HG03159 (cell line): Measurements from ENCODE around the gene TRIP11.

Experiments used
- ATAC-seq: cut with Tn5 transposase; IDR thresholded peaks from one replicate; pipeline ENCODE4 v1.9.1; 2021; ENCODE audit warnings: mild to moderate bottlenecking, moderate library complexity; ENCODE audit not compliant: unreplicated experiment

TRIP11 gene

DNA sequence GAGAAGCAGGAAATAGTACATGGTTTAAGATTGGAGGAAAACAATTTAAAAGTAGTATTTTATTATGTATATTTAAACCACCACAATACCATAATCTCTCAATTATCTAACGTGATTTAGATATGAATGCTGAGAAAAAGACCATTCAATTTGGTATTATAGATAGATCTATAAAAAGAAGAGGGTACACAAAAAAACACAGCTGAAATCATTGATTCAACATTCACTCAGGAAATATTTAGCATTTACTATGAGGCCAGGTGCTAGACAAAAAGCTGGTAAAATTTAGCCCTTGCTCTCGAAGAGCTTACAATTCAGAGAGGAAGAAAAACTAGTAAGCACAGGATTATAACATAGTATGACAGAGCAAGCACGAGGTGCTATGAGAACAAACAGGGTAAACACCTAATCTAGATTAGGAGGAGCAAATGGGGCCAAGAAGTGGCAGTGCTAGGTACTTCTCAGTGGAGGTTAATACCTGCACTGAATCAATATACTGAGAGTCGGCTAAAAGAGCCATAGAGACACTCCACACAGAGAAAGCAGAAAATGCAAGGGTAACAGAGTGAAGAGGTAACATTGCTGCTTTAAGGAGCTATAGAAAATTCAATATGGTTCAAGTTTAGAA is 27.6 kb downstream of the TRIP11 start:
- no peak for ATAC-seq

DNA sequence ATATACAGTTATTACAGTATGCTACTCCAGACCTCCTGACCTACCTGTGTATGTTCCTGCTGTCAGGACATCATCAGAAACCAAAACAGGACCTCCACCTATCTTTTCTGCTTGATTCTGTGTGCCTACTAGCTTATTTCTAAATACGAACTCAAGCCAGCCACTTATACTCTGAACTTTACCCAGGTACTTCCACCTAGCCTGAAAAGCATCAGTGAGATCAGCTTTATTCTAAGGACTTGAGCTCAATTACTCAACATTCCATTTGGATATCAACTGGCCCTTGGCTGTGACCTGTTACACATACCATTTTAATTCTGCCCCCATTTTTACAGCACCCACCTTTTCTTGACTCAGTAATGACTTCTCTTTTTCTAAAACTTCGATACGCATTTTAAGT is 29.2 kb downstream of the TRIP11 start:
- ATAC-seq, result no peak

DNA sequence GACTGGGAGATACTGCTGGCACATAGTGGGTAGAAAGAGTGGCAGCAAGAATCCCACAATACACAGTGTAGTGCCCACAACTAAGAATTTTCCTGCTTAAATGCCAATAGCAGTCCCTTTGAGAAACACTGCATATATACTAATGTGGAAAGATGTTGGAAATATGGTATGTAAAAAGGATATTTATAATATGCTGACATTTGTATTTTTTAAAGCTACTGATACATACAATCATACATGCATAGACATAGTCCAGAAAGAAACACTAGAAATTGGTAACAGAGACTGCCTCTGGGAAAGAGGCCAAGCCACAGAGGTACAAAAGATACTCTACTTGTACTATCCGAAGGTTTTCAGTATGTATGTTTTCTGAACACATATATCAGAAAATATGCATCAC is 30.3 kb downstream of the TRIP11 start:
- ATAC-seq, result no peak

DNA sequence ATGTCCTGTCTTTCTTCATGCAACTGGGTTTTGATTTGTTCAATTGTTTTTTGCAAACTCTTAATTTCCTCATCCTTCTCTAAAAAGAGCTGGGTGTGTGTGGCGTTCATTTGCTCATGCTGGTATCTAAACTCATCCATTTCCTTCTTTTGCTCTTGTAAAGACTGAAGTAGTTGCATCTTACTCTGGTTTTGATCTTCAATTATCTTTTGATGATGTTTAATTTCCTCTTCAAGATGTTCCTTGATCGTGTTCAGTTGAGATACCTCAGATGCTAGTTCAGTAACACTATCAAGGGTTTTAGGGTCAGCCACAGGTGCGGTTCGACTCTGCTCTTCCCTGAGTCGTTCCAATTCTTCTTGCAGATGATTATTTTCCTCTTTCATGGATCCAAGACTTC is 34.8 kb downstream of the TRIP11 start:
- ATAC-seq, result no peak

DNA sequence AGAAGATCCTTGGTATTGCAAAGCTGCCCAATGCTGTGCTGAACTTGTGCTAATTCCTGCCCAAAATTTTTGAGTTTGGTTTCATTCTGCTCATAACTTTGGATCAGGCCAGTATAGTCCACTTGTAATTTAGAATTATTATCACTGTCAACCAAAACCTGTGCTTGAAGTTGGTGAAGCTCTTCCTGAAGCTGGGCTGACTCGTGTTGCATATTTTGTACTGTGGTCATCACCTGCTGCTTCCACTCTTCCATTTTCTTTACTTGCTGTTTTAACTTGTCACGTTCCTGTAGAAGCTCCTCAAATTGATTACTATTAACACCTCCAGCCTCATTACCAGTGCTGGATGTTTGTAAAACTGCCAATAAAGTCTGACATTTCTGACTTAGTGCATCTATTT is 35.8 kb downstream of the TRIP11 start:
- ATAC-seq, result no peak

DNA sequence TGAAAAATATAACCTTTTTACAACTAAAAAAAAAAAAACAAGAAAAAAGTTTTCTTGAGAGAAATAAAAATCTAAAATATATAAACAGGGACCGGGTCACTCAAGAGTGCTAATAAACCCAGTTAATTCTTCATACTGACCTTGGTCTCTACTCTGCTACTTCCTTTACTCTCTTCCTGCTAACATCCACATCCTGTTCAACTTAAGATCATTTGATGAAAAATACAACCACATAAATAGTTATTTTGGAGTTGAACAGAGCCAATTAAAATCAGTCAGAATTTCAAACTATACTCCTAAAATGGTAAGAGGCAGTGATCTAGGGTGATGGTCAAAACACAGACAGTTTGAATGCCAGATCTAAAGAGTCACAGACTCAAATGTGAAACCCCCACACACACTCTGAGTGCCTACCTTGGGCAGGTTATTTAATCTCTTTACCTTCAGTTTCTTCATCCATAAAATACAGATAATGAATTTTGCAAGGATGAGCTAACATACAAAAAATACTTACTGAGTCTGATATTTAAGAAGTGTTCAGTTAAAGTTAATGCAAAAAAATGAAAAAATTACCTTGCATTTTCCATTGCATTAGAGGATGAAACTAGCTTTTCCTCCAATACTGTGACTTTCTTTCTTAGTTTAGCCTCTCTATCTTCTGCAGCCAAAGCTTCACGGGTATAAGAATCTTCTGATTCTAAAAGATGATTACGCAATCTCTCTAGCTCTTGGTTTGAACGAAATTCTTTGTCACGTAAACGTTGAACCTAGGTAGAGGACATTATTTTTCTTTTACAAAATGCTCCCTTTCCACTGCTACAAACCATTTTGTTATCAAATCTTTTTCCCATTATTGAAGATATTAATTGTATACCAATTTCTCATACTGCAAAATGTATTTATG is 40.9 kb downstream of the TRIP11 start:
- ATAC-seq, result no peak

DNA sequence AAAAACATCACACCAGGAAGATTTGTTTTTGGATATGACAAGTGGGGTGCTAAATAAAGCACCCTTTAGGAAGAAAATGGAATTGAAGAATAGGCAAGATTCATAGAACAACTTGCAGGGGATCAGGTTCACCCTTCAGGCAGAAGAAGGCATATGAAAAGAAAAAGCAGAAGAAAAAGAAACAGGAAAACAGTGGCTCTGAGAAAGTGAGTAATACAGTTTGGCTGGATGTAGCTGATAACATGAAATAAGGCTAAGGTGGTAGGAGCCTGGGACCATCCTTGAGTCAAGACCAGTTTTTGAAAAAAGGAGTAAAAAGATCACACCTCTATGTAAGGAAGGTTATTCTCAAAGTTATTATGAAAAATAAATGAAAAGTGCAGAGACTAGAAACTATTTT is 42.4 kb downstream of the TRIP11 start:
- ATAC-seq, result no peak

DNA sequence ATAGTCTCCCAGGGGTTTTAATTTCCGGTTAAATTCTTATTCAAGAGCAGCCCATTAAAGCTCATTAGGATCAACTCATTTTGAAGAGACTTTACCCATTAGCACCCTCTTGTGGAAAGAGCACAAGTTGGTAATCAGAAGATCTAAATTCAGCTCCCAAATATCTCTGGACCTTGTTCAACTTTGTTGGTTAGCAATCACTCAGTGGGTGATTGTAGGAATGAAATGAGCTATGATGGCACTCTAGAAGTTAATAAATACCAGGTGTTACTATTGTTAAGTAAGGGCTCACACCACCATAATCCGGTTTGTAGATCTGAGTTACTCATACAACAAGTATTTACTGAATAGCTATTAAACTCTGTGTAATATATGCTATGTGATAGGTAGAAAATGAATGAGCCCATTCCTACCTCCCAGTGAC is 42.9 kb downstream of the TRIP11 start:
- ATAC-seq, result no peak

DNA sequence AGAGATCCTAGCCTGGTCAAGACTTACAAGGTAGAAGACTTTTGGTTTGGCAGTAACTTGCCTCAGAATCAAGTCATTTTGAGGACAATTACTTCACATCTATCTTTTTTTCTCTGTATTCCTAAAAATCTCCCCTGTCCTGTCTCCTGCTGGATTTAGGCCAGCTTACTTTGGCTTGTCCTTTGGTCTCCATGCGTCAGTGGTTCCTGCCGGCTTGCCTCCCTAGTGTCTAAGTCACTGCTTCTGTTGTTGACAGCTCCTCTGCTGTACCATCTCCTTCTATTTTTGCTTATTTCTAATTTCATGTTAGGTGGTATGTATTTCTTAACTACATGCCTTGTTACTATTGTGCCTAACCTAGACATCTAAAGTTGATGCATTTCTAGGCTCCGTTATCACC is 52.7 kb downstream of the TRIP11 start:
- ATAC-seq, result no peak

DNA sequence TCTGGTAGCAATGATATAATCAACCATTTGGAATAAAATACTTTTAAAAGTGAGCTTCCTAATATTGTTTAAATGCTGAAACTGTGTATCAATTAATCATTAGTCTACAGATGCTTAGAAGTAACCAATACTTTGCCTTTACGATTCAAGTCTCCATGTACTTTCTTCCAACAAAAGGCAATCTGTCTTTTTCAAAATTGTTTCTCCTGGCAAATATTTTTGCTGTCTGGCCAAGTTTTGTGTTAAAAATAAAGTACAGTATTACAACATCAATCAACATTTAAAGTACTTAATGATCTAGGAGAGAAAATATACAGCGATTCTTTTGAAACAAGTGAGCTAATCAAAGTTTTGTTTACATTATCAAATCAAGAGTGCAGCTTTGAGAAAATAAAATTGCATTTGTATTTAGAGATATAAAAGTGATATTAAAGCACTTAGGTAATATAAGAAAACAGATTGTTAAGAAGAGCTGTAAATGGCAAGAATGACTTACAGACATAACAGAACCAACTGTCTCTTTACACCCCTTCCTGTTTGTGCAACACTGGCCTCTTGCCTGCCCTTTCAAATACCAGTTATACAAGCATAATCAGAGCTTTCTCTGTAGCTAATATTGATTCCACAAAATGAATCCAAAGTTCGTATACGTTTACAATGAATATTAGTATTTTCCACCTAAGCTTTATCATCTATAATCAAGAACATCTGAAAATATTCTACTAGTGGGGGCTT is 54.2 kb downstream of the TRIP11 start:
- ATAC-seq, result no peak

DNA sequence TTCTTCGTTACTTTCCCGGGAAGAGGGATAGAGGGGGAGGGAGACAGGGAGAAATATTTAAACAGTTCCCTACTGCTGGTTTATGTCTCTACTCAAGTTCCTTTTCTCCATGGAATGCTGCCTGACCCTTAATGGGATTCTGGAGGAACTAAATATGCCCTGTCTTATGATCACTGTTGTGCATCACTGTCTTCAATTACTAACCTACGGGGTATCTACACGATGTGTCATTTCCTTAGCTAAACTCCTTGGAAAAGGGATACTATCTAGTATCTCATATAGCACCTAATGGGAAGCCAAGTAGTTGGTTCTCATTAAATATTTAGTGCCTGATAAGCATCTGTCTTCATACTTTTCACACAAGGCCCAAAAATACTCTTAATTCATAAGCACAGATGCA is 54.9 kb downstream of the TRIP11 start:
- ATAC-seq, result no peak

DNA sequence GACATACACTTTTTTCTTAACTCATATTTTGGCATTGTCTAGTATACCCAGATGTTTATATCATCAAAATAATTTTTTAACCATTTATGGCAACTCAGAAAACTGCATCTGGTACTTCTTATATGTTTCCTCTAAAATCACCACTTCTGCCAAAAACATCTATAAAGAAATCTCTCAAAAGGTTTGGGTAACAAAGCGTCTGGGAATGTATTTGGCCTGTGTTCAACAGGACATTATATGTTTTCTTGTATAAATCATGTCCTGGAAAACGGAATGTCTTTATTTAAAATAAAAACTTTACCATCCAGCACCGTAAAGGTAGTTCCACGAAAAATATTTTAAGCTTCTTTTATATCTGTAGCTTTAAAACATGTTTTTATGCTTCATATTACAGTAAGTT is 56.3 kb downstream of the TRIP11 start:
- ATAC-seq, result no peak

DNA sequence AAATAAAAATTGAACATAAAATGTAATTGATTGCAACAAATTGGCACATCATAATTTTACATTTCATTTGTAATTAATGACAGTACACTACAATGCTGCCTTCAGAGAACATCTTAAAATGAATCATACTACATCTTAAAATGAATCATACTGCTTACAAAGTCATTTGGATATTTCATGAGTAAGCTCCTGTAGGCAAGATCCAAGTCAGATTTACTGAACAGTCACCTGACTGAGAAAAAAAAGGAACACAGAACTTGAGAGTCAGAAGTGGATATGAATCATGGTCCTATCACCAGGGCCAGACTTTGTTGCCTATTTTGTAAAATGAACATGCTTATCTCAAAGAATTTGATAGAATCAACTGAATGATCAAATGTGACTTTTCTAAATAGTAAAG is 59.7 kb downstream of the TRIP11 start:
- peak; percentile 63 for ATAC-seq

DNA sequence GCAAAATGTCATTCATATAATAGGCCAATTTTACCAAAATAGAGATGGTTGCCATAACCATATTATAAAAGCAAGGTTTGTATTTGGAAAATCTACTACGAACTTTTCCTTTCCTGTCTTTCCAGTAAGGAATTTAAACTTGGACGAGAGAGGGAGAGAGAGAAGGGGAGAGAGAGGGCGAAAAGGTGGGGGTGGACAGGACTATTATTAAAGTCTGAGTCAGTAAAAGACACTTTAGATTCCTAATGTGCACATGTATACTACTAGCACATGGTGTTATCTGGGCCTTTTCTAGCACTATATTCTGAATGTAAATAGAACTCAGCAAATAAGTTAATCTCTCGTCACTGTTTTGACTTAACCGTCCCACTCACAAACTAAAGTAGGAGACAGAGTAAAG is 62.0 kb downstream of the TRIP11 start:
- ATAC-seq, result no peak

DNA sequence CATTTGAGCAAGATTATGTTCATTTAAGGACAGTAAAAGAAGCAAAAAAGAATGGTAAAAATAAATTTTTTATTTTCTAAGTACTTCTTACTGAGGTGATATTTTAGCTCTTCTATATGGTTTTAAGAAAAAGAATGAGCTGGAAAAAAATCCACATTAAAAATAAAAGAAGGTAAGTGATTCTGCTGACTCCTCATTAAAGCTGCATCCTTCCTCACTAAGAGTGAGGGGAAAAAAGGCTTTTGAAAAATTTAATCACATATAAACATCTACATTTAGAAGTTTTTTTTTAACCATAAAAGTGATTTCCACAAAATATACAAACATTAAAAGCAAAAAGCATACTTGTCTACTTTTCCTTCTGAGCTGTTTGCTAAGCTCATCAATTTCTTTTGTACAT is 64.1 kb downstream of the TRIP11 start:
- ATAC-seq, result no peak

DNA sequence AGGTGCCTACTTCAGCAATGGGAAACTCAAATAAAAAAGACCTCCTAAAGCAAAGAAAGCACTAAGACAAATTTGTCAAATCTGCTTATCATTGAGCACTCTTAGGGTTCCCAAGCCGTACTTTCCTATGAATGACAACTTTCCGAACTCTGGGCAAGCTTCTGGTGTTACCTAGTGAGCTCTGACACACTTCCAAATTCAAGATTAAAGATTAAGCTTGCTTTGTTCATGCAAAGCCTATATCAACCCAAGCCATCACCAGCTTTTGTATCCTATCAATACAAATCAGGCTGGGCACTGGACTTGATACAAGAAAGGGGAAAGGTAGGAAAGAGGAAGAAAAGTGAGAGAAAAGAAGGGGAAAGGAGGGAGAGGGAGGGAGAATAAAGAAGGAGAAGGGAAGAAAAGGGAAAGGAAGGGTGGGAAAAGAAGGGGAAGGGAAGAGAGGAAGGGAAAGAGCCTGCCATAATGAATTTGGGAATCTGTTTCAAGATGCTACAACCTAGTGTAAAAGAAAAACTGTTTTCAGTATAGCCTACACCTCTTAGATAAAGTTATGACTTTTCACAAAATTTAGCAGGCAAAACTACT is 68.6 kb downstream of the TRIP11 start:
- no peak for ATAC-seq

DNA sequence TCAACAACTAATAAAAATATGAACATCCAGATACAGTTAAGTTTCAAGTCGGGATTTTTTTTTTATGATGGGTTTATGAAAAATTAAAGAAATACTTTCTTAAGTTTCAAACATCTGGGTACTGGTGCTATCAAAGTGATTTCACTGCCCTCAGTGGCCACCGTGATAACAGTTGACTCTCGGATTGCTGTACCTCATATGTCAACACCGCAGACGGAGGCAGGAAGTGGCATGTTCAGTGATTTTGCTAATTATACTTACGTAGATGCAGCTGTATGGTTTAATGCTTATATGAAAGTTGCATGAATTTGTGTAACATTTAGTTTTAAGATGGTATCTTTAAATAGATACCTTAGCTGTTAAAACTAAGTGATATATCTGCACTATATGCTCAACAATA is 71.6 kb downstream of the TRIP11 start:
- no peak for ATAC-seq

DNA sequence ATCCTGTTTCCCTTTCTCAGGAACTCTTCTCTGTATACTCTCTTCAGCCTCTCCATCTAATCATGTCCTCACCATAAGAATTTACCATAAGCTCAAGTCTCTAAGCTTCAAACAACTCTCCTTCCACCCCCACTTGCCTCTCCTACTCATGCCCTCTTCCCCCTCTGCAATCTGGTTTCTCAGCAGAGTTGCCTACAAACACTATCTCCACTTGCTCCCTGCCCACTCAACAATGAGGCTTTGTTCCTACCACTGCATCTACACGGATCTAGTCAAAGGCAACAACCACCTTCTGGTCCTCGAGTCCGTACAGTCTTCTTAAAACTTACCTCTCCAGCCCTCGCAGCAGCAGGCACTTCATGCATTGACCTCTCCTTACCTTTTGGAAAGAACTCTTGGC is 75.1 kb downstream of the TRIP11 start:
- ATAC-seq, result no peak

DNA sequence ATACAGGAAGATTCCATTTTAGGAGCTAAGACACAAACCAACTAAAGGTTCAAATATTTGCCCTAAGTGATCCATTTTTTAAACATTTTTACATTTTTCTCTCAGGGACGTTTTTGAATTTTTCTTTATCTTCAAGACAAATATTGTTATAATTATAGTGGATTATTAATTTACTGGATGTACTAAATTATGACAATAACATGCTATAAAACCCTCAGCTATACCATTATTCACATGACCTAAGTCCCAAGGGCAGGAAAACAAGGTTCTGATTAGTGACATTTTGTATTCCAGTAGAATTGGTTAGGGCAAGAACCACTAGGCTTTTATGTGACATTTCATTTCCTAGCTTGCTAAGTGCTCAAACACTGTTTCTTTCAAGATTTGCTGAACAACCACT is 75.8 kb downstream of the TRIP11 start:
- no peak for ATAC-seq

DNA sequence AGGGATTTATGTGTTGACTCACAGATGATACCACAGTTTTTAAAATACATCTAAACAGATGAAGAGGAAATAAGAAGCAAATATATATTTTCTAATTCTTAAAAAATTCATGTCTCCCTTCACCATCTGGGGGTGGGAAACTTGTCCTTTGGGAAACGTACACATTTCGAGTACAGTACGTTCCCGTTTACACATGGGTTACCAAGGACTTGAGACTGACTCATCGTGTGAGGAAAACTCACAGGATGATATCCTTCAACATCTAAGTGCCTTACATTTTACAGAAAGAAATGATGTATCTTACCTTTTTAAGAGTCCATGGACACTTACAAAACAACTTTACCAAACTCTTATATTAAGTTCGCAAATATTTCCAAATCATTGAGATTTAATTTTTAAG is 76.4 kb downstream of the TRIP11 start:
- no peak for ATAC-seq
